ENCODE data around the gene DLX1.
"Not testable (repeated sequence)": the region's sequence is repeated elsewhere in the genome, so short reads cannot be mapped to it uniquely, and the experiment has no call there.

Gene DLX1

GRCh38 chr2:172049567-172050120, 35.7 kb upstream of the DLX1 start:
- Histone ChIP-seq H3K27ac (ENCODE audit: low read length) (no peak overlapping the region), H3K27me3 (ENCODE audit: low read depth, low read length) (no peaks in the 10 kb centered on the region)

GRCh38 chr2:172050479-172051125, 34.7 kb upstream of the DLX1 start:
- Histone ChIP-seq H3K4me1 (ENCODE audit: control insufficient read depth in 1 of 2, insufficient read depth in 2 of 2, low read length in 2 of 2) (no peaks in the 10 kb centered on the region), H3K27ac (ENCODE audit: low read length) (no peak overlapping the region), H3K9me3 (ENCODE audit: control insufficient read depth in 1 of 2, low read length in 2 of 2) (no peaks in the 10 kb centered on the region), H3K4me3 (ENCODE audit: low read depth in 1 of 2, low read length in 2 of 2) (no peak overlapping the region), H3K27me3 (ENCODE audit: low read depth, low read length) (no peaks in the 10 kb centered on the region), H3K36me3 (ENCODE audit: control insufficient read depth in 1 of 2, insufficient read depth in 2 of 2, low read length in 2 of 2) (no peaks in the 10 kb centered on the region)

More at GRCh38 chr2:172049567-172050120, 35.7 kb upstream of the DLX1 start:
- Histone ChIP-seq H3K36me3 (ENCODE audit: control insufficient read depth in 1 of 2, insufficient read depth in 2 of 2, low read length in 2 of 2) (no peaks in the 10 kb centered on the region), H3K4me3 (ENCODE audit: low read depth in 1 of 2, low read length in 2 of 2) (no peak overlapping the region), H3K4me1 (ENCODE audit: control insufficient read depth in 1 of 2, insufficient read depth in 2 of 2, low read length in 2 of 2) (no peaks in the 10 kb centered on the region), H3K9me3 (ENCODE audit: control insufficient read depth in 1 of 2, low read length in 2 of 2) (no peaks in the 10 kb centered on the region)

GRCh38 chr2:172052000-172052983, 33.0 kb upstream of the DLX1 start:
- Histone ChIP-seq H3K4me1 (ENCODE audit: control insufficient read depth in 1 of 2, insufficient read depth in 2 of 2, low read length in 2 of 2) (no peaks in the 10 kb centered on the region), H3K4me3 (ENCODE audit: low read depth in 1 of 2, low read length in 2 of 2) (no peak overlapping the region), H3K36me3 (ENCODE audit: control insufficient read depth in 1 of 2, insufficient read depth in 2 of 2, low read length in 2 of 2) (no peaks in the 10 kb centered on the region), H3K27me3 (ENCODE audit: low read depth, low read length) (no peaks in the 10 kb centered on the region), H3K27ac (ENCODE audit: low read length) (no peak overlapping the region), H3K9me3 (ENCODE audit: control insufficient read depth in 1 of 2, low read length in 2 of 2) (no peaks in the 10 kb centered on the region)

GRCh38 chr2:172053486-172053885, 31.8 kb upstream of the DLX1 start:
- no peaks in the 10 kb centered on the region for H3K9me3 ChIP-seq (ENCODE audit: control insufficient read depth in 1 of 2, low read length in 2 of 2)
- H3K27ac ChIP-seq (ENCODE audit: low read length), result no peak overlapping the region
- H3K27me3 ChIP-seq (ENCODE audit: low read depth, low read length), result no peaks in the 10 kb centered on the region
- no peaks in the 10 kb centered on the region for H3K36me3 ChIP-seq (ENCODE audit: control insufficient read depth in 1 of 2, insufficient read depth in 2 of 2, low read length in 2 of 2)
- no peak overlapping the region for H3K4me3 ChIP-seq (ENCODE audit: low read depth in 1 of 2, low read length in 2 of 2)
- H3K4me1 ChIP-seq (ENCODE audit: control insufficient read depth in 1 of 2, insufficient read depth in 2 of 2, low read length in 2 of 2), result no peaks in the 10 kb centered on the region

- Histone ChIP-seq H3K4me3 (ENCODE audit: low read depth in 1 of 2, low read length in 2 of 2) (no peak overlapping the region), H3K27me3 (ENCODE audit: low read depth, low read length) (no peaks in the 10 kb centered on the region), H3K27ac (ENCODE audit: low read length) (no peak overlapping the region)
Measured at GRCh38 chr2:172056293-172056692, 29.0 kb upstream of the DLX1 start.

GRCh38 chr2:172058660-172059059, 26.6 kb upstream of the DLX1 start:
- Histone ChIP-seq H3K27ac (ENCODE audit: low read length) (no peak overlapping the region), H3K4me1 (ENCODE audit: control insufficient read depth in 1 of 2, insufficient read depth in 2 of 2, low read length in 2 of 2) (no peaks in the 10 kb centered on the region), H3K27me3 (ENCODE audit: low read depth, low read length) (no peaks in the 10 kb centered on the region), H3K9me3 (ENCODE audit: control insufficient read depth in 1 of 2, low read length in 2 of 2) (no peaks in the 10 kb centered on the region), H3K36me3 (ENCODE audit: control insufficient read depth in 1 of 2, insufficient read depth in 2 of 2, low read length in 2 of 2) (peaks cover 3 to 5% of the 10 kb centered on the region in 2 donors), H3K4me3 (ENCODE audit: low read depth in 1 of 2, low read length in 2 of 2) (no peak overlapping the region)

More at GRCh38 chr2:172056293-172056692, 29.0 kb upstream of the DLX1 start:
- no peaks in the 10 kb centered on the region for H3K36me3 ChIP-seq (ENCODE audit: control insufficient read depth in 1 of 2, insufficient read depth in 2 of 2, low read length in 2 of 2)
- no peaks in the 10 kb centered on the region for H3K4me1 ChIP-seq (ENCODE audit: control insufficient read depth in 1 of 2, insufficient read depth in 2 of 2, low read length in 2 of 2)
- no peaks in the 10 kb centered on the region for H3K9me3 ChIP-seq (ENCODE audit: control insufficient read depth in 1 of 2, low read length in 2 of 2)

GRCh38 chr2:172060118-172060517, 25.2 kb upstream of the DLX1 start:
- H3K4me3 ChIP-seq (ENCODE audit: low read depth in 1 of 2, low read length in 2 of 2); H3K27me3 ChIP-seq (ENCODE audit: low read depth, low read length); H3K27ac ChIP-seq (ENCODE audit: low read length); H3K4me1 ChIP-seq (ENCODE audit: control insufficient read depth in 1 of 2, insufficient read depth in 2 of 2, low read length in 2 of 2); H3K9me3 ChIP-seq (ENCODE audit: control insufficient read depth in 1 of 2, low read length in 2 of 2); H3K36me3 ChIP-seq (ENCODE audit: control insufficient read depth in 1 of 2, insufficient read depth in 2 of 2, low read length in 2 of 2): not testable (repeated sequence)

GRCh38 chr2:172062402-172063004, 22.8 kb upstream of the DLX1 start:
- Histone ChIP-seq H3K36me3 (ENCODE audit: control insufficient read depth in 1 of 2, insufficient read depth in 2 of 2, low read length in 2 of 2) (peaks cover 3 to 5% of the 10 kb centered on the region in 2 donors), H3K4me1 (ENCODE audit: control insufficient read depth in 1 of 2, insufficient read depth in 2 of 2, low read length in 2 of 2) (no peaks in the 10 kb centered on the region), H3K9me3 (ENCODE audit: control insufficient read depth in 1 of 2, low read length in 2 of 2) (no peaks in the 10 kb centered on the region), H3K27ac (ENCODE audit: low read length) (no peak overlapping the region), H3K27me3 (ENCODE audit: low read depth, low read length) (no peaks in the 10 kb centered on the region), H3K4me3 (ENCODE audit: low read depth in 1 of 2, low read length in 2 of 2) (no peak overlapping the region)

- no peaks in the 10 kb centered on the region for H3K4me1 ChIP-seq (ENCODE audit: control insufficient read depth in 1 of 2, insufficient read depth in 2 of 2, low read length in 2 of 2)
- H3K36me3 ChIP-seq (ENCODE audit: control insufficient read depth in 1 of 2, insufficient read depth in 2 of 2, low read length in 2 of 2), result peaks cover 3 to 5% of the 10 kb centered on the region in 2 donors
- no peaks in the 10 kb centered on the region for H3K9me3 ChIP-seq (ENCODE audit: control insufficient read depth in 1 of 2, low read length in 2 of 2)
- no peak overlapping the region for H3K4me3 ChIP-seq (ENCODE audit: low read depth in 1 of 2, low read length in 2 of 2)
- H3K27ac ChIP-seq (ENCODE audit: low read length), result no peak overlapping the region
- no peaks in the 10 kb centered on the region for H3K27me3 ChIP-seq (ENCODE audit: low read depth, low read length)
Measured at GRCh38 chr2:172063446-172063845, 21.9 kb upstream of the DLX1 start.

- Histone ChIP-seq H3K4me3 (ENCODE audit: low read depth in 1 of 2, low read length in 2 of 2) (no peak overlapping the region), H3K4me1 (ENCODE audit: control insufficient read depth in 1 of 2, insufficient read depth in 2 of 2, low read length in 2 of 2) (no peaks in the 10 kb centered on the region), H3K27me3 (ENCODE audit: low read depth, low read length) (no peaks in the 10 kb centered on the region)
Measured at GRCh38 chr2:172065111-172065510, 20.2 kb upstream of the DLX1 start.

GRCh38 chr2:172066394-172066886, 18.9 kb upstream of the DLX1 start:
- Histone ChIP-seq H3K27me3 (ENCODE audit: low read depth, low read length) (no peaks in the 10 kb centered on the region), H3K27ac (ENCODE audit: low read length) (no peak overlapping the region), H3K4me3 (ENCODE audit: low read depth in 1 of 2, low read length in 2 of 2) (no peak overlapping the region), H3K9me3 (ENCODE audit: control insufficient read depth in 1 of 2, low read length in 2 of 2) (no peaks in the 10 kb centered on the region), H3K4me1 (ENCODE audit: control insufficient read depth in 1 of 2, insufficient read depth in 2 of 2, low read length in 2 of 2) (no peaks in the 10 kb centered on the region), H3K36me3 (ENCODE audit: control insufficient read depth in 1 of 2, insufficient read depth in 2 of 2, low read length in 2 of 2) (peaks cover 3 to 5% of the 10 kb centered on the region in 2 donors)

More at GRCh38 chr2:172065111-172065510, 20.2 kb upstream of the DLX1 start:
- no peaks in the 10 kb centered on the region for H3K9me3 ChIP-seq (ENCODE audit: control insufficient read depth in 1 of 2, low read length in 2 of 2)
- no peak overlapping the region for H3K27ac ChIP-seq (ENCODE audit: low read length)
- H3K36me3 ChIP-seq (ENCODE audit: control insufficient read depth in 1 of 2, insufficient read depth in 2 of 2, low read length in 2 of 2), result peaks cover 3 to 5% of the 10 kb centered on the region in 2 donors

Measured in muscle layer of duodenum (tissue), 2 donors.